ENCODE data around the gene WDR37.

The WDR37 gene

GRCh38 chr10:1015688-1016087 is 40.5 kb upstream of the WDR37 start:
- no peak for DNase-seq (ENCODE audit: low read depth)
- H3K4me3 ChIP-seq (ENCODE audit: low read length): no peak overlapping the region
- no peak for TF ChIP-seq CTCF (IDR thresholded peaks at IDR 0.05; ENCODE audit: insufficient read depth, low read depth, low read length, missing control alignments)

- no peak for TF ChIP-seq CTCF (IDR thresholded peaks at IDR 0.05; ENCODE audit: insufficient read depth, low read depth, low read length, missing control alignments)
- DNase-seq (ENCODE audit: low read depth): no peak
- no peak overlapping the region for H3K4me3 ChIP-seq (ENCODE audit: low read length)
Measured at GRCh38 chr10:1019362-1019761, 36.8 kb upstream of the WDR37 start.

- no peak for DNase-seq (ENCODE audit: low read depth)
- H3K4me3 ChIP-seq (ENCODE audit: low read length): no peak overlapping the region
- TF ChIP-seq CTCF (IDR thresholded peaks at IDR 0.05; ENCODE audit: insufficient read depth, low read depth, low read length, missing control alignments): no peak
Measured at GRCh38 chr10:1020460-1020859, 35.7 kb upstream of the WDR37 start.

GRCh38 chr10:1020958-1021357 is 35.2 kb upstream of the WDR37 start:
- DNase-seq (ENCODE audit: low read depth): no peak
- TF ChIP-seq CTCF (IDR thresholded peaks at IDR 0.05; ENCODE audit: insufficient read depth, low read depth, low read length, missing control alignments): no peak
- no peak overlapping the region for H3K4me3 ChIP-seq (ENCODE audit: low read length)

- no peak overlapping the region for H3K4me3 ChIP-seq (ENCODE audit: low read length)
- no peak for TF ChIP-seq CTCF (IDR thresholded peaks at IDR 0.05; ENCODE audit: insufficient read depth, low read depth, low read length, missing control alignments)
- no peak for DNase-seq (ENCODE audit: low read depth)
Measured at GRCh38 chr10:1022413-1022812, 33.8 kb upstream of the WDR37 start.

GRCh38 chr10:1024103-1024502 is 32.1 kb upstream of the WDR37 start:
- no peak for DNase-seq (ENCODE audit: low read depth)
- TF ChIP-seq CTCF (IDR thresholded peaks at IDR 0.05; ENCODE audit: insufficient read depth, low read depth, low read length, missing control alignments): no peak
- no peak overlapping the region for H3K4me3 ChIP-seq (ENCODE audit: low read length)

- no peak for DNase-seq (ENCODE audit: low read depth)
- no peak within 1 kb of the TSS for H3K4me3 ChIP-seq (ENCODE audit: low read length)
- TF ChIP-seq CTCF (IDR thresholded peaks at IDR 0.05; ENCODE audit: insufficient read depth, low read depth, low read length, missing control alignments): no peak
Measured at GRCh38 chr10:1025683-1026082, 30.5 kb upstream of the WDR37 start, which contains the start of gene IDI2. Gene IDI2 (minus strand): TSS chr10:1025859. CDS start chr10:1024723, 1,136 bp downstream.
